M059J (cell line): ENCODE results near the gene TMEM158. TPM values are rescaled to one million over a fixed set of nuclear protein-coding genes. Genes with fewer than 3 reads are reported as not detected.

ENCODE experiments used
- total RNA-seq: library from RNA; depleted of rRNA; stranded (reverse); fragments of >200 nt; shearing (Covaris generic); gene quantifications from 2 replicates; pipeline ENCODE4 v1.2.3, GENCODE V29; 2014; rRNA removed

TMEM158 gene
- total RNA-seq, 1 experiment from 2014 or later: 272 TPM

Other genes with a start within 250 kb of the TMEM158 start
- gene CLEC3B, start 200.0 kb downstream of the TMEM158 start, total RNA-seq: 2.2 TPM in 1 of 2 replicates, not detected in the other
- 23.7 and 33.5 TPM in 2 replicates for gene CDCP1, start 79.9 kb downstream of the TMEM158 start, total RNA-seq
- gene LARS2, start 162.3 kb upstream of the TMEM158 start, total RNA-seq: 9.9 and 18.0 TPM in 2 replicates